HCT116 (cell line): ENCODE data around the gene STAMBP. TPM values are rescaled to one million over a fixed set of nuclear protein-coding genes. Genes with fewer than 3 reads are reported as not detected.

Experiments
- ATAC-seq: fragments of 200-7000 bp; cut with Tn5 transposase; 2 replicates; pipeline ENCODE4 v1.9.1; 2020; ENCODE audit warnings: mild to moderate bottlenecking, moderate library complexity
- BruUV-seq: library from RNA; stranded (reverse); fragments of 400-500 nt; replicated peaks from 2 replicates; lab custom pipeline; 2021; lab: Mats Ljungman, UMichigan
- CTCF ChIA-PET: fragments of 300-600 bp; sonication (Branson Sonifier 250); formaldehyde crosslinking; loops from one replicate; lab custom pipeline; 2021; ENCODE audit warnings: antibody characterized with exemption; lab: Charles Lee
- POLR2A ChIA-PET: fragments of 300-600, 350-600 bp; sonication (Branson Sonifier 250); formaldehyde crosslinking; loops from one replicate; lab custom pipeline; 2021; ENCODE audit warnings: antibody characterized with exemption; lab: Charles Lee
- RAD21 ChIA-PET, 2 experiments: fragments of 300-600 bp; sonication (Branson Sonifier 250); formaldehyde crosslinking; loops; one replicate each; lab custom pipeline; 2023; ENCODE audit warnings: low total read pairs in 2 of 2; ENCODE audit not compliant: uncharacterized antibody in 2 of 2, unreplicated experiment in 2 of 2, low non-redundant PET in 1 of 2; lab: Charles Lee
- DNase-seq: peaks from one replicate; pipeline ENCODE4 v3.0.0-alpha.2; 2010; ENCODE audit warnings: low read depth, low spot score
- H2AFZ ChIP-seq: fragments of 200-600 bp; shearing (Covaris generic), sonication (generic); 2 replicates; pipeline ENCODE4 v1.6.1; 2017; ENCODE audit warnings: low read depth, mixed run types, mixed read lengths, antibody characterized with exemption, low read length; ENCODE audit not compliant: poor library complexity, severe bottlenecking
- H3K27ac ChIP-seq: 2 replicates; pipeline ENCODE4 v1.5.1; 2012; ENCODE audit warnings: low read depth, low read length
- H3K27me3 ChIP-seq: fragments of 200-600 bp; sonication (generic); 2 replicates; pipeline ENCODE4 v1.6.1; 2016; ENCODE audit warnings: mixed run types, low read length, mixed read lengths; ENCODE audit not compliant: insufficient read depth
- H3K36me3 ChIP-seq, 2 experiments: fragments of 200-500 bp in 1 of 2; fragments of 200-600 bp in 1 of 2; sonication (Bioruptor generic) in 1 of 2; sonication (generic) in 1 of 2; 2 replicates each; pipeline versions ENCODE4 v1.5.1 to v1.6.1; 2014 to 2016; ENCODE audit warnings: low read length in 2 of 2, inconsistent platforms in 1 of 2, mixed read lengths in 1 of 2, mixed run types in 1 of 2; ENCODE audit not compliant: insufficient read depth in 2 of 2, control insufficient read depth in 1 of 2
- H3K4me1 ChIP-seq, 2 experiments: fragments of 200-600 bp in 1 of 2; sonication (generic) in 1 of 2; 2 replicates each; pipeline versions ENCODE4 v1.5.1 to v1.6.1; 2012 to 2017; ENCODE audit warnings: low read length in 2 of 2, inconsistent platforms in 1 of 2, mild to moderate bottlenecking in 1 of 2, mixed read lengths in 1 of 2, mixed run types in 1 of 2, moderate library complexity in 1 of 2; ENCODE audit not compliant: insufficient read depth in 2 of 2, control insufficient read depth in 1 of 2
- H3K4me2 ChIP-seq: fragments of 200-600 bp; sonication (generic); 2 replicates; pipeline ENCODE4 v1.6.1; 2017; ENCODE audit warnings: mixed run types, low read length, mixed read lengths
- H3K4me3 ChIP-seq, 2 experiments: fragments of 200-600 bp in 1 of 2; sonication (generic) in 1 of 2; replicated peaks in 1 of 2; 2 replicates each; pipeline ENCODE4 v1.5.1; 2011 to 2016; ENCODE audit warnings: low read length in 2 of 2, control low read depth in 1 of 2, low read depth in 1 of 2, mild to moderate bottlenecking in 1 of 2, mixed read lengths in 1 of 2, mixed run types in 1 of 2
- H3K79me2 ChIP-seq: fragments of 200-600 bp; sonication (generic); 2 replicates; pipeline ENCODE4 v1.6.1; 2017; ENCODE audit warnings: mild to moderate bottlenecking, mixed run types, low read length, moderate library complexity, mixed read lengths; ENCODE audit not compliant: insufficient read depth
- H3K9ac ChIP-seq: fragments of 200-600 bp; sonication (generic); 2 replicates; pipeline ENCODE4 v1.6.1; 2016; ENCODE audit warnings: low read length, mixed read lengths
- H3K9me2 ChIP-seq: fragments of 200-600 bp; sonication (generic), shearing (Covaris generic); 2 replicates; pipeline ENCODE4 v1.6.1; 2017; ENCODE audit warnings: mixed run types, mild to moderate bottlenecking, moderate library complexity; ENCODE audit not compliant: insufficient read depth
- H3K9me3 ChIP-seq, 2 experiments: fragments of 200-500 bp in 1 of 2; fragments of 200-600 bp in 1 of 2; sonication (Bioruptor generic) in 1 of 2; sonication (generic) in 1 of 2; 2 replicates each; pipeline ENCODE4 v1.6.1; 2014 to 2017; ENCODE audit warnings: low read length in 2 of 2, mixed read lengths in 2 of 2, inconsistent platforms in 1 of 2, low read depth in 1 of 2, mild to moderate bottlenecking in 1 of 2, mixed run types in 1 of 2, moderate library complexity in 1 of 2; ENCODE audit not compliant: control insufficient read depth in 1 of 2, insufficient read depth in 1 of 2
- H4K20me1 ChIP-seq: fragments of 200-600 bp; sonication (generic), shearing (Covaris generic); 2 replicates; pipeline ENCODE4 v1.6.1; 2017; ENCODE audit warnings: mixed run types, mild to moderate bottlenecking, moderate library complexity; ENCODE audit not compliant: insufficient read depth
- CBX3 ChIP-seq: IDR thresholded peaks from 2 replicates; pipeline ENCODE4 v1.6.1; 2012; ENCODE audit warnings: low read depth
- CEBPB ChIP-seq: IDR thresholded peaks from 2 replicates; pipeline ENCODE4 v1.6.1; 2012; ENCODE audit warnings: low read depth
- CTCF ChIP-seq, 3 experiments: fragments of 200-600 bp in 1 of 3; sonication (generic) in 1 of 3; IDR thresholded peaks in 2 of 3; conservative IDR thresholded peaks in 1 of 3; 2 replicates each; pipeline ENCODE4 v1.5.1; 2012 to 2017; ENCODE audit warnings: low read depth in 2 of 3, low read length in 2 of 3, antibody characterized with exemption in 1 of 3, borderline replicate concordance in 1 of 3, control low read depth in 1 of 3, mild to moderate bottlenecking in 1 of 3, mixed read lengths in 1 of 3, mixed run types in 1 of 3, moderate library complexity in 1 of 3; ENCODE audit not compliant: insufficient read depth in 1 of 3
- JUND ChIP-seq: IDR thresholded peaks from 2 replicates; pipeline ENCODE4 v1.6.1; 2012
- POLR2A ChIP-seq: IDR thresholded peaks from 2 replicates; pipeline ENCODE4 v1.7.0; 2011; ENCODE audit warnings: borderline replicate concordance; ENCODE audit not compliant: insufficient read depth, insufficient read length; ENCODE audit errors: extremely low read depth
- RAD21 ChIP-seq: IDR thresholded peaks from 2 replicates; pipeline ENCODE4 v1.6.1; 2012; ENCODE audit warnings: low read depth, mild to moderate bottlenecking
- REST ChIP-seq: IDR thresholded peaks from 2 replicates; pipeline ENCODE4 v1.6.1; 2012; ENCODE audit warnings: low read depth
- SIN3A ChIP-seq: IDR thresholded peaks from 2 replicates; pipeline ENCODE4 v1.6.1; 2012; ENCODE audit warnings: low read depth
- SP1 ChIP-seq: IDR thresholded peaks from 2 replicates; pipeline ENCODE4 v1.6.1; 2012; ENCODE audit warnings: low read depth
- SRF ChIP-seq: IDR thresholded peaks from 2 replicates; pipeline ENCODE4 v1.6.1; 2012; ENCODE audit warnings: low read depth
- intact Hi-C: fragments of 100-400 bp; cut with micrococcal nuclease; formaldehyde crosslinking; loops from 2 replicates; pipeline ENCODE4 v1.10.0; 2022
- total RNA-seq: library from RNA; stranded (reverse); gene quantifications from one replicate; pipeline ENCODE4 v1.2.1, GENCODE V29; 2021; ENCODE audit not compliant: unreplicated experiment

Gene STAMBP
- total RNA-seq, 1 experiment from 2014 or later, result 45.2 TPM

GRCh38 chr2:73823916-73824523 is 4.7 kb upstream of the STAMBP start:
- TF ChIP-seq SRF (no peak), RAD21 (peak; percentile 87), CTCF (IDR thresholded peaks at IDR 0.05 in 2 of 3, conservative IDR thresholded peaks at IDR 0.05 in 1 of 3; ENCODE audit: borderline replicate concordance in 1 of 3, insufficient read depth in 1 of 3, low read depth in 2 of 3, low read length in 2 of 3) (peak; percentile 78 to 82 (median 81))
- H3K9ac ChIP-seq, result no peak overlapping the region
- H3K4me1 ChIP-seq, result peaks cover 4 to 7% of the 10 kb centered on the region in 2 experiments; a peak in 2 of 4 replicates
- no peaks in the 10 kb centered on the region for H3K9me3 ChIP-seq
- no peaks in the 10 kb centered on the region for H3K27me3 ChIP-seq
- intact Hi-C loops, result loop anchor here (1.0 kb wide), 1 partner anchor 327 kb away; no protein-coding TSS in a partner anchor
- ATAC-seq (peak; percentile 40; the same call in 1 of the 2 replicates), DNase-seq (peak; percentile 69)
- no peak overlapping the region for H3K27ac ChIP-seq
- ChIA-PET RAD21 (no interaction called here), POLR2A (no interaction called here), CTCF (interaction anchor here (0.7 to 2.5 kb wide), 14 partner anchors 9 to 576 kb away, joined by 3 to 19 read pairs (median 4); partner anchors contain the start of genes BOLA3 and MOB1A)
- H3K79me2 ChIP-seq, result peaks cover under 1% of the 10 kb centered on the region; the same call in 1 of the 2 replicates
- H3K9me2 ChIP-seq, result no peaks in the 10 kb centered on the region
- BruUV-seq, result no TSS peak
- H3K4me3 ChIP-seq, result no peak overlapping the region
- H3K36me3 ChIP-seq, result no peaks in the 10 kb centered on the region
- H2AFZ ChIP-seq, result no peak overlapping the region
- H3K4me2 ChIP-seq, result no peak overlapping the region
- H4K20me1 ChIP-seq, result no peaks in the 10 kb centered on the region

GRCh38 chr2:73825408-73825807 is 3.4 kb upstream of the STAMBP start:
- ATAC-seq (no peak), DNase-seq (no peak)
- CTCF ChIA-PET, result interaction anchor here (2.1 kb wide), 1 partner anchor 22 kb away, joined by 5 read pairs; no protein-coding TSS in a partner anchor
- Histone ChIP-seq H3K36me3 (no peaks in the 10 kb centered on the region), H3K4me2 (no peak overlapping the region), H3K79me2 (peaks cover 15% of the 10 kb centered on the region), H2AFZ (no peak overlapping the region), H3K9me2 (no peaks in the 10 kb centered on the region), H3K4me3 (no peak overlapping the region), H3K4me1 (peaks cover 10 to 17% of the 10 kb centered on the region in 2 experiments; a peak in 3 of 4 replicates), H3K27ac (no peak overlapping the region), H3K27me3 (no peaks in the 10 kb centered on the region), H4K20me1 (no peaks in the 10 kb centered on the region), H3K9ac (no peak overlapping the region), H3K9me3 (no peaks in the 10 kb centered on the region)
- intact Hi-C loops, result no loop called here
- no TSS peak for BruUV-seq
- POLR2A ChIA-PET, result interaction anchor here (0.9 to 2.0 kb wide), 2 partner anchors 46 to 326 kb away, joined by 3 to 4 read pairs; partner anchors contain the start of gene DUSP11
- RAD21 ChIA-PET, result no interaction called here
- TF ChIP-seq CEBPB (no peak), POLR2A (no peak), CBX3 (no peak), SIN3A (no peak), REST (no peak), SP1 (no peak), SRF (no peak), JUND (no peak), CTCF (IDR thresholded peaks at IDR 0.05 in 2 of 3, conservative IDR thresholded peaks at IDR 0.05 in 1 of 3; ENCODE audit: borderline replicate concordance in 1 of 3, insufficient read depth in 1 of 3, low read depth in 2 of 3, low read length in 2 of 3) (no peak), RAD21 (no peak)
